Right ventricle myocardium superior (tissue), 1 donor: ENCODE measurements around the gene AGAP2. TPM values are rescaled to one million over a fixed set of nuclear protein-coding genes. Genes with fewer than 3 reads are reported as not detected.

Source experiments
- ATAC-seq: fragments of 200-7000 bp; cut with Tn5 transposase; one replicate; pipeline ENCODE4 v1.9.1; 2020; ENCODE audit warnings: mild to moderate bottlenecking; ENCODE audit not compliant: poor library complexity
- DNase-seq: peaks from one replicate; pipeline ENCODE4 v3.0.0-alpha.2; 2020
- intact Hi-C: fragments of 100-400 bp; cut with DNase I; formaldehyde crosslinking; loops from one replicate; pipeline ENCODE4 v1.11.2; 2022
- total RNA-seq: library from RNA; stranded (reverse); fragmentation: NEBNext Ultra II Directional; extraction: Animal tissue kit (Norgen Biotek cat#: 25700); gene quantifications from one replicate; pipeline ENCODE4 v1.2.1, GENCODE V29; 2021
- donor health status: DM: no; HTN: yes; CAD: no; lungs with severe emphysema.

The AGAP2 gene
- total RNA-seq, 1 donor from 2014 or later = 6.6 TPM

DNA sequence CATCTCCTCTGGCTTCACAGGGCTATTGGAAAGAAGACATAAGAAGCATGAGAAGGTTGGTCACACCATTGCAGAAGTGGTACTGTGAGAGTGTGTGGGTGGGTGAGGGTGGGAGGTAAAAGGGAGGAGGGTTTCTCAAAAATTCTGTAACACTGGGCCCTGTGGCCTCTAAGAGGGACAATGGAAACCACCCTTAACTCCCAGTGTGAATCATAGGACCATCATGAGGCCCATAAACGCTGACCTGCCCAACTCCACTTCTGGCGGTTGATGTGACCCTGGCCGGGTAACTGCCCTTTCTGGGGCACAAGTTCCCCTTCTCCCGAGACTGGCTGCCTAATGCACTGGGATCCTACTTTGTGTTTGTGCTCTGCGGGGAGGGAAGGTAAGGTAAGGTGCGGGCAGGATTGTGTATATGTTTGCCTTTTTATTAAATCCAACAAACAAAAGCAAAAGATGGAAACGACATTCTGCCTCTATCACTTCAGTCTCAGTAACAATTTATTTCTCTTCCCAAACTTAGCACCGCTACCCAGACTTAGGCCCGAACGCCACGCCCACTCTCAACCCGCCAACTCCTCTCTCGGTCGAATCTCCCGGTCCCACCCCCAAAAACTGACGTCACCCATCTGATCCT lies 32.8 kb upstream of the AGAP2 start:
- DNase-seq = peak; percentile 93
- peak; percentile 78 for ATAC-seq
- intact Hi-C loops = no loop called here

GRCh38 chr12:57770734-57771133 lies 32.2 kb upstream of the AGAP2 start:
- intact Hi-C loops = no loop called here
- DNase-seq (no peak), ATAC-seq (no peak)

DNA sequence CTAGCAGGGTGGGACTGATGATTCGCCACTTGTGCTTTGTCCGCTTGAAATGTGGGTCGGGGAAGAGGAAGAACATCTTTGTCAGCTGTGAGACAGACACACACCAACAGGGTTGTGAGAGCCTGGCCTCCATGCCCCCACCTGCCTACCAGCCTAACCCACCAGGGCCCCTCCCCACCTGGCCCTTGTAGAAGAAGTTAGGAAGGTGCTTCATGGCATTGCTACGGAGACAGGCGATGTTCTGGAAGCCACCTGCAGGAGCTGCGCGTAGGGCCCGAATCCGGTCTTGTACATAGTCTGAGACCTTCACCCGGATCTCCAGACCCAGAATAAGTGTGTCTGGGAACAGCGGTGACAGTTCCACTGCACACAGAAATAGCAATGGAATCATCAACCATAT lies 31.1 kb upstream of the AGAP2 start:
- intact Hi-C loops = no loop called here
- ATAC-seq (no peak), DNase-seq (no peak)

DNA sequence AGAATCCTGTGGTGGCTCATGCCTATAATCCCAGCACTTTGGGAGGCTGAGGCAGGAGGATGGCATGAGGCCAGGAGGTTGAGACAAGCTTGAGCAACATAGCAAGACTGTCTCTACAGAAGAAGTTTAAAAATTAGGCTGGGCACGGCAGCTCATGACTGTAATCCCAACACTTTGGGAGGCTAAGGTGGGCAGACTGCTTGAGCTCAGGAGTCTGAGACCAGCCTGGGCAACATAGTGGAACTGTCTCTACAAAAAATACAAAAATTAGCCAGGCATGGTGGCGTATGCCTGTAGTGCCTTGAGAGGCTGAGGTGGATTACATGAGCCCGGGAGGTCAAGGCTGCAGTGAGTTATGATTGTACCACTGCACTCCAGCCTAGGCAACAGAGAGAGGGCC lies 29.3 kb upstream of the AGAP2 start:
- DNase-seq = no peak
- intact Hi-C loops = no loop called here
- no peak for ATAC-seq

DNA sequence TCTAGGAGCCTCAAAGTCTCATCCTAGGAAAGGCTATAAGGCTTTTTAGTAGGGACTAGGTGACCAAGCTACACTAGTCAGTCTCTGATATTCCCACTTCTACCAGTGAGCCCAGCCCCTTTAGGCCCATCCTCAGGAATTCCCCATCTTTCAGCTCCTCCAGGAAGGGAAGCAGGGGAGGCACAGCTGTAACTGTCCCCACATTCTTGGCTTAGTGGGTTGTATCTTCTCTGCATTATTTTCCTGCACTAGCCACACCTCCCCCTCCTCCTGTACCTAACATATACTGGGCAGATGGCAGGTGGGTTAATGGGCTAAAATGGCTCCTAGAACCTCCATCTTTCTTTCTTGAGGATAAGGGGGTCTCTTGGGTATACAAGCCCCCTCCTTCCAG lies 28.8 kb upstream of the AGAP2 start:
- DNase-seq (no peak), ATAC-seq (no peak)
- intact Hi-C loops = no loop called here

GRCh38 chr12:57766464-57767304 lies 28.1 kb upstream of the AGAP2 start, which contains the start of gene CYP27B1:
TSS of gene CYP27B1 (minus strand) at chr12:57767078. CDS start at chr12:57767041, 37 bp downstream.
- peak; percentile 7 for ATAC-seq
- intact Hi-C loops = no loop called here
- no peak for DNase-seq

DNA sequence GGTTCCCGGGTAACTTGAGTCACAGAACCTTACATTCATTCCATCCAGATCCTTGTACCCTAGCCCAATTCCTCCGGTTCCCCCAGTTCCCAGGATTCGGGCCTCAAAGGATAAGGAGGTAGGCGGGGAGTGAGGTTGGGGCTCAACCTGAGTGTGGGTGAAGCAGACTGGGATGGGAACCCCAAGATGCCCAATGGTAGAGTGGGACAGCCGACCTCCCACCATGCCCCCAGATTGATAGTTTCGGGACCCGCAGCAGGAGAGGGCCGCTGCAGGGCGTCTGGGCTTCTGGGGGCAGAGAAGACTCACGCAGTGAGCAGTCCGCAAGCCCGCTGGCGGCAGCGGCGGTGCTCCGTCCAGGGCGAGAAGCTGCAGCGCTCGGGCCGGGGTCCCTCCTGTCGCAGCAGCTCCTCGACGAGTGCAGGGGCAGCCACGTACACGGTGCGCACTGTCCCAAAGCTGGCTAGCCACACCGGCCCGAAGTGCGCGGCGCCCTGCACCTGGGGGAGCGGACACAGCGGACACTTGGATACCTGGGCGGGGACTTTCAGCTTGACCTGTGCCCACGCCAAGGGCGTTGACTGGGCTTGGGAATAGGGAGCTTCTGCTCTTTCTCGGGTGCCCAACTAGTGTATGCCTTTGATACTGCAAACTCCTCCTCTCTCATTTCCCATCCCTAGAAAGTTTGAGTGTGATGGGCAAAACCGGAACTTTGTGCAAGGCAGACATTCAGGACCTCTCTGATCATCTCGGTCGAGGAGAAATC lies 27.3 kb upstream of the AGAP2 start:
- DNase-seq (no peak), ATAC-seq (peak; percentile 23)
- intact Hi-C loops = no loop called here

GRCh38 chr12:57765003-57765697 lies 26.6 kb upstream of the AGAP2 start:
- DNase-seq (no peak), ATAC-seq (peak; percentile 48)
- intact Hi-C loops = no loop called here

DNA sequence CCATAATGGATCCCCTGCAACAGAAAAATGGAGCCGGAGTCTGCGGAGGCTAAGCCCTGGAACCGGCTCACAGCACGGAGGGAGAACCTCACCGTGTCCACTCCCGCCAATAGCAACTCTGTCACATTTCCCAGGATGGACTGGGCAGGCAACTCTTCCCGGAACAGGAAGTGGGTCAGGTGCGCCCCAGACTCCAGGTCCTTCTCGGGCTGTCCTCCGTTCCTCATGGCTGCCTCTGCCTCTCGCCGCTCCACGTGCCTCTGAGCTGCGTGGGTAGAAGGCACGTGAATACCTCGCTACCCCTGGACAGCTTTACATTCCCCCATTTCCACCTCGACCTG lies 26.1 kb upstream of the AGAP2 start:
- no peak for DNase-seq
- ATAC-seq = no peak
- intact Hi-C loops = no loop called here

DNA sequence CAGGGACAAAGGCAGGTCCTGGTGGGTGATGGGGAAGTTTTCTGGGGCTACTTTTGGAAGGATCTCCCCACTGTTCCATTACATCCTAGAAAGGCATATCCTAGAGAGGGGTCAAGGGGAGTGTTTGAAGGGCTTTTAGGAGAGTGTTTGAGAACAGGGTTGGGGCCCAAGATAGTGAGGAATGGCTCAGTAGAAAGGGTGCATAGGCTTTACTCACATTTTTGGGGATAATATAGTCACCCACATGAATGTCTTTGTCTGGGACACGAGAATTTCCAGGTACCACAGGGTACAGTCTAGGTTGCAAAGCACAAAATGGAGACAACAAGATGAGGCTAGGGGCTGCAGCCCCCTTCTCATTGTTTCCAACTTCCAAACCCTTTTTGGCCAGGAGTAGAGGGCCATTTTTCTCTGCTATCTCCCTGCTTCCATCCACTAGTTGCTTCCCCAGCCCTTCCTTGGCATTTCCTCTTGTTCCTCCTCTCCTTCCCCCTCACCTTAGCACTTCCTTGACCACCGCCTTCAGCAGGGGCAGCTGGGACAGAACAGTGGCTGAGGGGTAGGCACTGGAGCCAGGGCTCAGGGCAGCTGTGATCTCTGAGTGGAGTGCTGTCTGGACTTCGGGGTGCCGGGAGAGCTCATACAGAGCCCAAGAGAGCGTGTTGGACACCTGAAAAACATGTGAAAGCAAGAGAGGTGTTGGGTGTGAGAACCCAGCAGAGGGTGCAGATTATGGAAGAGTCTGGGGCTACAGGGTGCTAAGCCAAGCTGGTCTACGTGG lies 25.5 kb upstream of the AGAP2 start:
- ATAC-seq (no peak), DNase-seq (no peak)
- intact Hi-C loops = no loop called here

DNA sequence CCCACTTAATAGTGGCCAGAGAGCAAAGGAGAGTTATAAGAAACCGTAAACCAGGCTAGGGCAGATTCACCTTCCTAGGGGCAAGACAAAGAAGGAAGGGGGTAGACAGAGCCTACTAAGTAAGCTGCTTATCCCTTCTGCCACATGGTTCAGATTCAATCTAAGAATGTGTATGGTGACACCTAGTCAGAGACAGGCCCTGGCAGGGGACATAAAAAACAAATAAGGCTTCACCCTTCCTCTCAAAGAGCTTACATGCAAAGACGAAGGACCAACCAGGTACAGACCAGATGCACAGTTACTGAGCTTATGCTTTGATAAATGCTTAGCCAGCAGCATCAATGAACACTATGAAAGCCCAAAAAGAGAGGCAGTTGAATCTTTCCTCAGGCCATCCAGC lies 23.9 kb upstream of the AGAP2 start:
- ATAC-seq (no peak), DNase-seq (no peak)
- intact Hi-C loops = no loop called here

DNA sequence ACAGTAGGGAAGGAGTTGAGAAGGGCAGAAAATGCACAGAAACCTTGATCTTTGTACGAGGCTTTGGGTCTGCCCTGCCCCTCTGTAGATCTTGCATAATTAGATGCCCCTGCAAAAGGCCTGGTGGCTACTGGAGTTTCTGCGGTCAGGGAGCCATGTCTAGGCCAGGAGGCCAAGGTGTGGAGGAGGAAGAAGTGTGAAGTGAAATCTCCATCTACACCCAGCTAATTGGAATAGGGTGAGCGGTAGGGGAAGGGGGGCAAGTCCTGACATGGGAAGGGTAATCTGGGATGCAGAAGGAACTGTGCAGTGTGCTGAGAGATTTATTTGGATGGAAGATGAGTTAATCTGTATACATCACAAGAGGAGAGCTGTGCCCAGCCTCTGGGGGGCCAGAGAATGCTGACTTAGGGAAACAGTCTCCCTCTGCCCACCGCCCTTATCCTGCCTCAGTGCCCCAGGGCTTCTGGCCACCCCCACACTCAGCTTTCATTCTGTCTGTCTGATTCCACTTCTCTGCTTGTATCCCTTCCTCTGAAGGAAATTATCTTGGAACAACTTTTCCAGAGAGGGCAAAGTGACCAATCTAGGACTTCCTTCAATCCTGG lies 23.0 kb upstream of the AGAP2 start:
- ATAC-seq = no peak
- intact Hi-C loops = no loop called here

DNA sequence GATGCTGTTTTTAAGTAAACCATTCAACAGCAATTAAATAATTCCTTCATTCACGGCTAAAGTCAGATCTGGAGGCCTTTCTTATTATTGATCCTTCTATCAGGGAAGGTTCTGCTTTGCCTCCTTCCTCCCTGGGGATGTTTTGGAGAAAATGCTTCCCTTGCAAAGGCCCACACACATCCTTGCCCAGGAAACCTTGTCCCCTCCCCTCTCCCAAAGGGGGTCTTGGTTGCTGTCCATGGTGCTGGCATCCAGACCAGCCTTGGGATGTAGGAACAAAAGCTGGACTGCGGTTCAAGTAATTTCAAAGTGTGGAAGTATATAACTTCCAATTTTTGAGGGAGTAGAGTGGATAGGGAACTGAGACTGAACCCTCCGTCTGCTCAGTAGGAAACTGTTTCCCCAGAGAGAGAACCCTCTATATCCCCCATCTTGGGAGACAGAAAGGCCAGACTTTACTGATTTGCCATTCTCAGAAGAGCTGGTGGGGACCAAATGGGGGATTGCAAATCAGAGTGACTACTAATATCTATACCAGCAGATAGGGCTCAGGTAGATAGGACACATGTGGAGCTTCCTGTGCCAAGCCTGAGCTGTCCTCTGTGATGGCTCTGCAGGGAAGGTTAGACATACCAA lies 21.9 kb upstream of the AGAP2 start:
- ATAC-seq (no peak), DNase-seq (no peak)
- intact Hi-C loops = no loop called here

More for the DNA sequence above, 23.0 kb upstream of the AGAP2 start:
- no peak for DNase-seq

GRCh38 chr12:57759360-57759980 lies 20.9 kb upstream of the AGAP2 start:
- ATAC-seq (no peak), DNase-seq (no peak)
- intact Hi-C loops = no loop called here

GRCh38 chr12:57758552-57759359 lies 20.2 kb upstream of the AGAP2 start:
- intact Hi-C loops = no loop called here
- ATAC-seq (no peak), DNase-seq (no peak)

- ATAC-seq (no peak), DNase-seq (no peak)
- intact Hi-C loops = no loop called here
These were observed 19.2 kb upstream of the AGAP2 start for GRCh38 chr12:57757771-57758170.
